DMS79 (cell line): ENCODE results near the gene MCM8.

ENCODE experiments used
- DNase-seq: peaks from one replicate; lab custom pipeline; 2025; lab: John Stamatoyannopoulos, UW

Gene MCM8

GRCh38 chr20:5947276-5947675 lies 3.2 kb upstream of the MCM8 start:
- no peak for DNase-seq

DNA sequence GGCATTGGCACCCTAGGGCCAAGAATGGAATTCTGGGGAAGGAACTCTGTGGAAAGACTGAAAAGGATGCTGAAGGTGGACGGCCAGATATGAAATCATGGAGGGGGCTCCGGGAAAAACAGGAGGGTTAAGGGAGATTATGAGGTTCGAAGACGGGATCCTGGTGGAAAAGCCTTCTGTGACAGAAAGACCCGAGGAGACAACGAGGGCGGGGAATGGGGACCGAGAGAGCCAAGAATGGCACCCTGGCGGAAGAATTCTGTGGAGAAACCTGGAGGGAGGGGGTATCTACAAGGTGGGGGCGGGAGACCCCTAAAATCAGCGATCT lies 545 bp upstream of the MCM8 start:
- DNase-seq = no peak

GRCh38 chr20:5967469-5967868 lies 17.0 kb downstream of the MCM8 start:
- no peak for DNase-seq

DNA sequence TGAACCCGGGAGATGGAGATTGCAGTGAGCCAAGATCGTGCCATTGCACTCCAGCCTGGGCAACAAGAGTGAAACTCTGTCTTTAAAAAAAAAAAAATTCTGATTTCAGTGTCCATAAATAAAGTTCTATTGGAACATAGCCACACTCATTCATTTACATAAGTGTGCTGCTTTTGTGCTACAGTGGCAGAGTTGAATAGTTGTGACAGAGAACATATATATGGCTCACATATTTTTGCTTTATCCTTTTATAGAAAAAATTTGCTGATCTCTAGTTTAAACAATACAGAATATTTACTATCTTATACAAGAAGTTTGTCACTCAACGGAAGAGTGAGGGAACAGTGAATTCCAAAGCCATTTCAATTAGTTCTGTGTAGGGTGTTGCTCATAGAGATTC lies 18.0 kb downstream of the MCM8 start:
- DNase-seq = no peak

GRCh38 chr20:5969348-5969935 lies 19.0 kb downstream of the MCM8 start:
- DNase-seq = no peak

DNA sequence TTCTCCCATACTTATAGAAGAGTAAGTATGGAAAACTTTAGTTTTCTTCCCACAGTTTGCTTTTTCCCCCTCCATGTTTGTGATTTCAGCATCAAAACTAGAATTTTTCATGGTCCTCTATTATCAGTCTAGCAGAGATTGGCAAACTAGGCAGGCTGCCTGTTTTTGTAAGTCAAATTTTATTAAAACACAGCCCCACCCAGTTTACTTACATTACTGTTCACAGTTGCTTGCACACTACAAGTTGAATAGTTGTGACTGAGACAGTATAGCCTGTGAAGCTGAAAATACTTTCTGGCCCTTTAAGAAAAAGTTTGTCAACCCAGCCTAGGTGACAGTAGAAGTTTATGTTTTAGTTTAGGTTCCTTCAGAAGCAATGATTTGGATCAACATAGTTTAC lies 19.5 kb downstream of the MCM8 start:
- no peak for DNase-seq

DNA sequence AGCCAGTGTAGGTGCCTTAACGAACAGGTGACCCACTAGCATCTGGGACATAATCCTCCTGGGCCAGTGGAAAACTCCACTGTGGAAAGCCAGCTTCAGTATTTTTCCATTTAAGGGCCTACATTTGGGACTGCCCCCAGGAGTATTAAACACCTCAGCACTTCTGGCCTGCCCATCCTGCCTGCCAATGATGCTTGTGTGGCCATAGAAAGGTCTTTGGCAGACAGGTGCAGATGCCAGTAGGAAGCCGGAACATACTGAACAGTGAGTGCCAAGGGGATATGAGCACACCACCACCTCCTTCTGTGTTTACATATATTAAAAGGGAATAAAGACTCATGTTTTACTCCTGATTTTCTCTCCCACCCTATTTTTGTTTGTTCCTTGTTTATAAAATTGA lies 19.9 kb downstream of the MCM8 start:
- no peak for DNase-seq

- DNase-seq = no peak
Measured at GRCh38 chr20:5971203-5971602, 20.8 kb downstream of the MCM8 start.

DNA sequence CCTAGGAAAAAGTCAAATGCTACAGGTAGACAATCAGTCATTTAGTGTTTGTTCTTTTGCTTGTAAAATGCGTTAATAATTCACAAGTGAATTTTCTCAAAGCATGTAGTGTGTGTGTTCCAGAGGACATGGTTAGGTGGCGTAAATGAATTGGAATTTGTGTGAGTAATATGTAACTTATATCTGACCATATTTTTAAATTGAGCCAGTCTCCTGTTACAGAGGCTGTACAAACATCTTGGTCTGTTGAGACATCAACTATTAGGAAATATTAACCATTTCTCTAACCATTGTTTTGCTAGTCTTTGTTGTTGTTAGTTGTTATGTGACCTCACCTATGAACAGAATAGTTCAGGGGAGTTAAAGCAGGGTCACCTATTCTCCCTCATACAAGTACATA lies 22.7 kb downstream of the MCM8 start:
- no peak for DNase-seq

GRCh38 chr20:5973971-5974370 lies 23.5 kb downstream of the MCM8 start:
- no peak for DNase-seq

GRCh38 chr20:5974531-5974930 lies 24.1 kb downstream of the MCM8 start:
- no peak for DNase-seq

DNA sequence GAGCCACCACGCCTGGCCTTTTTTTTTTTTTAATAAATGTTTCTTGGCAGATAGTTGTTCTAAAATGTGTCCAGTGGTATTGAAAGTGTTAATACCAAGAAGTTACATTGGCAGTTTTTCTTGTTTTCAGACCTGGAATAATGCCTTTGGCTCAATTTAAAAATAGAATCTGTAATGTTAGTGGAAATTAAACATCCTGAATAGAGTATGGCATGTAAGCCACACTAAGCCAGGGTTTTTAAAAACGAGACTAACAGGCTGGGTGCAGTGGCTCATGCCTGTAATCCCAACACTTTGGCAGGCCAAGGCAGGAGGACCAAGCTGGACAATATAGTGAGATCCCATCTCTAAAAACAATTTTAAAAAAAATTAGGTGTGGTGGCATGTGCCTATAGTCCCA lies 25.3 kb downstream of the MCM8 start:
- no peak for DNase-seq

DNA sequence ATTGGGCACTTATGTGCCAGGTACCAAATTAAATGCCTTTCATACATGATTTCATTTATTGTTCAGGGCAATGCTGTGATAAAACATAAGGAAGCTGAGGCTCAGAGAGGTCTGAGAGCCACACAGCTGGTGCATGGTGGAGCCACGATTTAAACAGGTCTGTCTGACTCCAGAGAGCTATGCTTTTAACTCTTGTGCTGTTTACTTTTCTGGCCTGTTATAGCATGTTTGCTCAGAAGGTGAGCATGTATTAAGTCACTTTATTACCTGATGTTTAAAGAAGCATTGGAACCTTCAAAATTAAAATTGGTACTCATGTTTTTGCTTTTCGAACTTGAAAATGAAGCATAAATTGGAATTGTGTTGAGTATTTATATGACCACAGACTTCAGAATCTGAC lies 26.8 kb downstream of the MCM8 start:
- no peak for DNase-seq

DNA sequence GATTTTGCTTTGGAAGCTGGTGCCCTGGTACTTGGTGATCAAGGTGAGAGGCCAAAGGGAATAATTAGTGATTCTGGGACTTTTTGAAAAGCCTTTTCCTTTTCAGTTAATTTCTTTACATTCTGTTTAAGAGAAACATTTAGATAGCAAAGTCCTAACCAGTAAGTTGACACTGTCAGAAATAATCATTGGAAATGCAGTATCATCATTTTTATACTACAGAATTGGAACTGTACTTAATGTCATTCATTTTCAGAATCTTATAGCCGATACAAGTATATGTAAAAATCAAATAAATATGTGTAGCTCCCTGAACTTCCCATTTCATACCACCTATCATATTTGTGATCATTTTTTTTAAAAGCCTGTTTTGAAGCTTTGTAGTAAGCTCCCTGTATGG lies 27.5 kb downstream of the MCM8 start:
- no peak for DNase-seq

- no peak for DNase-seq
Measured at GRCh38 chr20:5979801-5980200, 29.3 kb downstream of the MCM8 start.

DNA sequence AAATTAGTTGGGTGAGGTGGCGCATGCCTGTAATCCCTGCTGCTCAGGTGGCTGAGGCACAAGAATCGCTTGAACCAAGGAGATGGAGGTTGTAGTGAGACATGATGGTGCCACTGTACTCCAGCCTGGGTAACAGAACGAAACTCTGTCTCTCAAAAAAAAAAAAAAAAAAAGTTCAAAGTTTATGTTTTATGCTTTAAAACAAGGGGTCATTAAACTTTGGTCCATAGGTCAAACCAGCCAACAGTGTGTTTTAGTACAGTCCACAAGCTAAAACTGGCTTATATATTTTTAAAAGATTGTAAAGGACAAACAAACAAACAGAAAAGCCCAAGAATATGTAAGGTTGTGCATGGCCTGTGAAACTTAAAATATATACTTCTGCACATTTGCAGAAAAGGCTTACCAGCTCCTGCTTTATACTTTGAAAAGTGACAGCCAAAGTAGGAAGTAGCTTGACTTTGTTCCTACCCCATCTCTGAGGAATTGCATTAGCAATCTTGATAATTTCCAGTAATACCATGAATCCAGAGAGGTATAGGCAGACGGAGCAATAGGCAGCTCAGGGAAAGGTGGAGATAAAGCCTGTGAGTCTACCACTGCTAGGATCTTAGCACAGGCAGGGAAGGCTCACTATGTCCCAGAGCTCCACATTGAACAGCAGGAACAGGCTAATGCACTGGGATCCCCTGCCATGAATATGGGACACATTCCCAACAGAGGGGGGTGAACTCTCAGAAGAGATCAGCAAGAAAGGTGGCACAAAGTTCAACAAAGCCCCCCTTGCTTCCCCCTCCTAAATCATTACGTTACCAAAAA lies 30.5 kb downstream of the MCM8 start:
- DNase-seq = no peak

DNA sequence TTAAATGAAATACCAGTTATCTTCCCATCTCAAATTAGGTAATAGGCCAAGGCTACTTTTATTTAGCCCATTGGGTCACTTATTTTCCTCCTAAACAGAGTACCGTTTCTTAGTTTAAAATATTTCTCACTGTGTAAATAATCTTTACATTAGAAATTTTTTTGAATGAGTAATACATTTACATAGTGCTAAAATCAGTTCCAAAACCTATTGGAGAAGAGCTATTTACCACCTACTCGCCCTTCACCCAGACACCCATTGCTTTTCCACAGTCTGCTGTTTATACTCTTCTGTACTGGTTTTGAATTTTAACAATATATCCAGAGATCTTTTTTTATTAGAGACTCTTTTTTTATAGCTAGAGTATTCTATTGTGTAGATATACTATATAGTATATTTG lies 36.9 kb downstream of the MCM8 start:
- no peak for DNase-seq

DNA sequence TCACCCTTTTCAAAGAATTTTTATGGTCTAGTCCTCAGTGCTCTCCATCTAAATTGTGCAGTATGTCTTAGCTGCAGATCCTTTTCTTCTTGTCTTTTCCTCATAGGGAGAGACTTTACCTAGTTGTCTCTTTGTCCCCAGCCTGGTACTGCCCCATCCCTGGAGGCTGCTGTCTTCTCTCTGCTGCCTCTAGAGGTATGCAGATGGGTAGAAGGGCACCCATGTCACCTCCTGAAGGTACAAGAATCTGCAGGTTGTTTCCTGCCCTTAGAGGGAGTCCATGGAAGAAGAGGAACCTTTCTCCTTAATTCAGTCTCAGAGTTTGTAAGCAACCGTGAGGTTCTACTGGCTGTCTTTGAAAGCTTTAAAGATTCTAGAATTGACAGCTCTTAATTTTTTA lies 39.1 kb downstream of the MCM8 start:
- no peak for DNase-seq

DNA sequence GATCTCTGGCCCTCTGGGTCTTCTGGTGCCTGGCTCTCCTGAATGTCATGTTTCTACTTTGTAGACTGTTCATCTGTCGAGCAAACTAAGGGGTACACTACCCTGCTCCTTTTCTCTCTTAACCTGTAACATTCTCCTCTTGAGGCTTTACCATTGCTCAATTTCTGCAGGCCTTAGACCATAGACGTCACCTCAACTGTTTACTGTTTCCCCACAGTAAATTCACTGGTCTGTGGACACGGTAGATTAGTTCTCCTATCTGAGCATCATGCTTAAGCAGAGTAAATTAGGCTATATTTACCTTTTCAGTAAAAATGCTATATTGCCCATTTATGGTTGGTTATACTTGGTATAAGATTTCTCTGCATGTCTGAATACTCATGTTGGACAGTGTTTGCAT lies 40.5 kb downstream of the MCM8 start:
- no peak for DNase-seq

DNA sequence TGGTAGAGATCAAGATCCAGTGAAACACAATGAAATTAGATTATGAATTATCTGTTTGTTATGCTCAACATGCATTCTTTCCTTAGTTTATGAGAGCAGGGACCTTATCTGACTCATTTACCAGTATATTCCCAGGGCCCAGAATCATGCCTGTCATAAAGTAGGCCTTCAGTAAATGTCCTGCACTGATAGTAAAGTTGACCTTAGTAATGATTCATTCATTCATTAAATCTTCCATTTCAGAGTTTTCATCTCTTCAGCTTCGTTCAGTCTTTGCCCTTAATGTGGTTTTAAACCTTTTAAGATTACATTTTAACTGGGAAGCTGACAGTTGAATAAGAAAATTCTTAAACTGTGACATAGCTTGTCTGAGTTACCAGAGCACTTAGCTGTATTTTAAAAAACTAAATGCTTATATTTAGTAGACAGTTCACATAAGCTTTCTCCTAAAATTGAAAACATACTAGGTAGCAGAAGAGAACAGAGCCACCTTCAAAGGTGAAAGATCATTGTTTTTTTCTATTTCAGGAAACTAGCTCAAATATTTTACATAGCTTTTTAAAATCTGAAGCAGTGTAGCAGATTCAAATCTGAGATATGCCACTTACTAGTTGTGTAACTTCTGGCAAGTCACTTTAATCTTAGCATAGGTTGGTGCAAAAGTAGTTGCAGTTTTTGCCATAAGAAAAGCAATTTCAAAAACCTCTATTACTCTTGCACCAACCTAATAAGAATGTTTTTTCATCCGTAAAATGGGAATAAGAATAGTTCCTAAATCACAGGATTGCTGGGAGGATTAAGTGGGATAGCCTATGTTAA lies 41.4 kb downstream of the MCM8 start:
- DNase-seq = no peak

DNA sequence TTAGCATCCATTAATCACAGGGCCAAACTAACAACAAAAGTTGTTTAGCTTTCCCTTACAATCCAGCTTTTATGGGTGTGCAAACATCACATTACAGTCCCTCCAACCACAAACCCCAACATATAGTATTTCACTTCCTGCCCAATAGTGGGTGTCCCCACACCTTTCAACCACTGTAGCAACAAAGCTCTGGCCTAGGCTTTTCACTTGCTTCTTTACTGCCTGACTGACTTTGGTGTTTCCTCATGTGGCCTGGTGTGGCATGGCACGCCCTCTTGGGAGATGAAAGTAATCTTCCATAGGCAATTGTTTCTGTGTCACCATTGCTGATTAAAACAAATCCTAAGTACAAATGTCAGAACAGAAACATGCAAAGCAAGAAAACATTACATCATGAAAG lies 46.3 kb downstream of the MCM8 start:
- no peak for DNase-seq

DNA sequence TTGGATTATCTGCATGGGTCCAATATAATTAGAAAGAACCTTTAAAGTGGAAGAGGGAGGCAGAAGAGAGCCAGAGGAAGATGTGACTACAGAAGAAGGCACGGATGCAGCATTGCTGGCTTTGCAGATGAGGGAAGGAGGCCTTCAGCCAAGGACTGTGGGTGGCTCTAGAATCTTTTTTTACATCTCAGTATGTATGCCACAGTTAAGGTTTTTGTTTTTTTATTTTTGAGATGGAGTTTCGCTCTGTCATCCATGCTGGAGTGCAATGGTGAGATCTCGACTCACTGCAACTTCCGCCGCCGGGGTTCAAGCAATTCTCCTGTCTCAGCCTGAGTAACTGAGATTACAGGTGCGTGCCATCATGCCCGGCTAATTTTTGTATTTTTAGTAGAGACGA lies 49.3 kb downstream of the MCM8 start:
- no peak for DNase-seq

GRCh38 chr20:6000871-6001270 lies 50.4 kb downstream of the MCM8 start:
- no peak for DNase-seq
